Effector memory CD8-positive, alpha-beta T cell (primary cell): ENCODE data around the gene PPME1.

Source experiments
- ATAC-seq: fragments of 150-1000 bp; cut with Tn5 transposase; replicated peaks from 2 replicates; pipeline ENCODE4 v1.10.0; 2021; ENCODE audit warnings: mild to moderate bottlenecking, moderate library complexity
- DNase-seq, 3 experiments: peaks; one replicate each; pipeline ENCODE4 v3.0.0; 2021
- H3K27ac Mint-ChIP-seq, 2 donors: one replicate each; pipeline ENCODE4 v1.8.0; 2022; ENCODE audit warnings: mild to moderate bottlenecking in 2 of 2, mixed read lengths in 2 of 2, moderate library complexity in 2 of 2
- H3K27me3 Mint-ChIP-seq, 2 donors: one replicate each; pipeline ENCODE4 v1.8.0; 2022; ENCODE audit warnings: mixed read lengths in 2 of 2
- H3K36me3 Mint-ChIP-seq: one replicate; pipeline ENCODE4 v1.8.0; 2022; ENCODE audit warnings: mild to moderate bottlenecking, moderate library complexity, mixed read lengths; ENCODE audit not compliant: insufficient read depth
- H3K4me1 Mint-ChIP-seq, 2 donors: one replicate each; pipeline ENCODE4 v1.8.0; 2022; ENCODE audit warnings: low read depth in 2 of 2, mixed read lengths in 2 of 2
- H3K4me3 Mint-ChIP-seq, 2 donors: one replicate each; pipeline ENCODE4 v1.8.0; 2022; ENCODE audit warnings: mild to moderate bottlenecking in 2 of 2, mixed read lengths in 2 of 2, moderate library complexity in 2 of 2
- H3K9me3 Mint-ChIP-seq, 2 donors: one replicate each; pipeline ENCODE4 v1.8.0; 2022; ENCODE audit warnings: mixed read lengths in 2 of 2

Gene PPME1

DNA sequence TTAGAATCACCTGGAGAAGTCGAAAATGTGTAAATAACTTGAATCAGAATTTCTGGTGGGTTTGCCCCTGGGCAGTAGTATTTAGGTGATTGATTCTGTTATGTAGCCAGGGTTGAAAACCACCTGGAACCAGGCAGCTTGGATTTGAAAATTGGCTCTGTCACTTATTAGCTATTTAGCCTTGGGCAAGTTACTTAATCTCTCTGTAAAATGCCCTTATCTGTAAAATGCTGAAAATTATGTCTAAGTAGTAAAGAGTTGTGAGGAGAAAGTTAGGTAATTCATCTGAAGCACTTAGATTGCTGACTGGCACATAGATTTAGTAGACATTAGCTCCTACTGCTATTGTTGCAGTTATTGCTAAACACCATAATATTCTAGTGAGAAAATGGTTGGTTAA, 49.3 kb downstream of the PPME1 start:
- no peaks in the 10 kb centered on the region for H3K9me3 Mint-ChIP-seq
- H3K4me1 Mint-ChIP-seq = no peaks in the 10 kb centered on the region
- no peak overlapping the region for H3K4me3 Mint-ChIP-seq
- no peak for DNase-seq
- no peaks in the 10 kb centered on the region for H3K36me3 Mint-ChIP-seq
- no peak overlapping the region for H3K27ac Mint-ChIP-seq
- no peaks in the 10 kb centered on the region for H3K27me3 Mint-ChIP-seq
- ATAC-seq = no peak

DNA sequence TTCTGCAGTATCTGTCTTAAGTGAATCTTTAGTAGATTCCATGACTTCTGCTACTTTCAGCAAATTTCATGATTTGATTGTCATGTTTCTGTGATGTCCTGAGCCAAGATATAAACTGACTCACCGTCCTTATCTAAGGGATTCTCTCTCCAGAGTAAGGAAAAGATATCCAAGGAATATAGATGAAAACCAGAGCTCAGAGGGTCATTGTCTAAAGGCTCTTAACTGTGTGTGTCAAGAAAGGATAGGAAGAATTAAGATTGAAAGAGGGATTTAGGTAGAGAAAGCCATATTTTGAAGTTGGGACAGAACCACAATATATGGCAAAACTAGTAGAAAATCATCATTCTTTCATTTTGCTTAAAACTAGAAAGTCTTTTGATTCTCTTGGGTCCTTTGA, 50.7 kb downstream of the PPME1 start:
- H3K4me1 Mint-ChIP-seq = no peaks in the 10 kb centered on the region
- no peak overlapping the region for H3K4me3 Mint-ChIP-seq
- H3K27me3 Mint-ChIP-seq = no peaks in the 10 kb centered on the region
- H3K9me3 Mint-ChIP-seq = no peaks in the 10 kb centered on the region
- H3K36me3 Mint-ChIP-seq = peaks cover under 1% of the 10 kb centered on the region
- ATAC-seq (no peak), DNase-seq (no peak)
- H3K27ac Mint-ChIP-seq = no peak overlapping the region

DNA sequence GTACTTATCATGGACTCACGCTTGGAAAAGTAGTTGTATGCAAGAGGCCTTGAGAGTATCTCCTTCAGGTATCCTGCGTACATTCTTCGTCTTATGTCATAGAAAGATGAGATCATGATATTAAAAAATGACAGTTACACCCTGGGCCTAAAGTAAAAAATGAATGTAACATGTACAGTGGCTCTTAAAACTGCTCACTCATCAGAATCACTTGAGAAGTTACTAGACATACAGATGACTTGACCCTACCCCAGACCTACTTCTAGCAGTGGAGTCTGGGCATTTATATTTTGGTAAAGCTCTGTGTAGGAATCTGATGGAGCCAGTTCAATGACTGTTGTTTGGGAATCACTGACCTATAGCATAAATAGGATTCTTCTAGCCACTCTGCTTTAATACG, 54.5 kb downstream of the PPME1 start:
- no peak overlapping the region for H3K4me3 Mint-ChIP-seq
- H3K36me3 Mint-ChIP-seq = peaks cover 3% of the 10 kb centered on the region
- peak overlapping the region in 1 of 2 donors; percentile 23 for H3K27ac Mint-ChIP-seq
- H3K9me3 Mint-ChIP-seq = no peaks in the 10 kb centered on the region
- ATAC-seq (no peak), DNase-seq (no peak)
- H3K27me3 Mint-ChIP-seq = no peaks in the 10 kb centered on the region
- H3K4me1 Mint-ChIP-seq = no peaks in the 10 kb centered on the region

DNA sequence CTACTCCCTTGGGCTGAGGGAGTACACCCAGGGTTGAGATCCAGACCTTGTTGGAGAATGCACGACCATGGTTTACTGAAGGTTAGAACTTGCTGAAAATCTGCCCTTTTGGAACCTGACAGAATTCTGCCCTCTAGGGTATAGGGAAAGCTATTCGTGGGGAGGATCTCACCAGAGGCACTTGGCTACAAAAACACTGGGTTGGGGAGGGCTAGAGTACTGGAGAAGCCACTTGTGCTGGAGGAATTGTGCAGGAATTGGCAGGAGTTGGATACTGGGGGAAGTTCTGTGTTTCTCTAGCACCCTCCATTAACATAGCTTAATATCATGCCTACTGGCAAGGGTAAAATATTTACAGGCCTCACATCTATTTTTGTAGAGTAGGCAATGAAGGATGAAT, 55.8 kb downstream of the PPME1 start:
- Mint-ChIP-seq H3K27ac (peak overlapping the region in 1 of 2 donors; percentile 56), H3K4me3 (no peak overlapping the region)
- ATAC-seq = no peak

DNA sequence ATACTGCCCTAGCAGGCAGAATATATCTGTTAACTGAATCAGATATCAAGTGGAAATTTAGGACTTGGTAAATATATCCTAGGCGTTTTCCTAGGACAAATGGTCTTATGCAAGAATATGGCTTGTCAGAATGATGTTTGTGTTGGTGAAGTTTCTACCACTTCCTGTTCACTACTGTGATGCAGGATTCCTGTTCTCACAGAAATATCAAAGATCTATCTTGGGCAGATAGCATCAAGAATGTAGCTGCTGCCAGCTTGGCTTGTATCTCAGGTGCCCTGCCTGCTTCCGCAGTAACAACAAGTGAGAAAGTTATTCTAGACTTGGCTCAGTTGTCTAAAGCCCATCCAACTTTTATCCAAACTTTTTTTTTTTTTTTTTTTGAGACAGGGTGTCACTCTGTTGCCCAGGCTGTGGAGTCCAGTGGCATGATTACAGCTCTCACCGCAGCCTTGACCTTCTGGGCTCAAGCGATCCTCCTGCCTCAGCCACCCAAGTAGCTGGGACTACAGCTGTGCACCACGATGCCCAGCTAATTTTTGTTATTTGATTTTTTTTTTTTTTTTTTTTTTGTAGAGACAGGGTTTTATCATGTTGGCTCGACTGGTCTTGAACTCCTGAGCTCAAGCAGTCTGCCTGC, 61.3 kb downstream of the PPME1 start:
- Mint-ChIP-seq H3K4me1 (peaks cover 5 to 6% of the 10 kb centered on the region in 2 donors), H3K4me3 (no peak overlapping the region), H3K27ac (peak overlapping the region in 1 of 2 donors; percentile 3), H3K9me3 (no peaks in the 10 kb centered on the region), H3K27me3 (no peaks in the 10 kb centered on the region), H3K36me3 (peaks cover 12% of the 10 kb centered on the region)
- no peak for DNase-seq
- peak; percentile 67 for ATAC-seq

More for the DNA sequence above, 55.8 kb downstream of the PPME1 start:
- DNase-seq = no peak
- Mint-ChIP-seq H3K27me3 (no peaks in the 10 kb centered on the region), H3K4me1 (peaks cover under 1 to 2% of the 10 kb centered on the region in 2 donors), H3K9me3 (no peaks in the 10 kb centered on the region), H3K36me3 (peaks cover 6% of the 10 kb centered on the region)

DNA sequence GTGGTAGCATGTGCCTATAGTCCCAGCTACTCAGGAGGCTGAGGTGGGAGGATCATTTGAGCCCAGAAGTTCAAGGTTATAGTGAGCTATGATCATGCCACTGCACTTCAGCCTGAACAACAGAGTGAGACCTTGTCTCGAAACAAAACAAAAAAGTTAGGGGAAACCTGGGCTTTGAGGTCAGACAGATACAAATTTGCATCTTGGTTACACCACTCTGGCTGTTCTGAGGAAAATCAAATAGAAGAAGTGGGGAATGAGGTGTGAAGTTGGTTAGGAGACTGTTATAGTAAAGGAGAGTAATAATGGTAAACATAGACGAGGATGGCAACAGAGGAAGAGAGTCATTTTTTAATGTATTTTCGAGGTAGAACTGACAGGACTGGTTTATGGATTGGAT, 62.6 kb downstream of the PPME1 start:
- Mint-ChIP-seq H3K9me3 (no peaks in the 10 kb centered on the region), H3K36me3 (peaks cover 15% of the 10 kb centered on the region), H3K27ac (no peak overlapping the region), H3K27me3 (no peaks in the 10 kb centered on the region), H3K4me1 (peaks cover 5 to 6% of the 10 kb centered on the region in 2 donors), H3K4me3 (no peak overlapping the region)
- DNase-seq (no peak), ATAC-seq (no peak)

DNA sequence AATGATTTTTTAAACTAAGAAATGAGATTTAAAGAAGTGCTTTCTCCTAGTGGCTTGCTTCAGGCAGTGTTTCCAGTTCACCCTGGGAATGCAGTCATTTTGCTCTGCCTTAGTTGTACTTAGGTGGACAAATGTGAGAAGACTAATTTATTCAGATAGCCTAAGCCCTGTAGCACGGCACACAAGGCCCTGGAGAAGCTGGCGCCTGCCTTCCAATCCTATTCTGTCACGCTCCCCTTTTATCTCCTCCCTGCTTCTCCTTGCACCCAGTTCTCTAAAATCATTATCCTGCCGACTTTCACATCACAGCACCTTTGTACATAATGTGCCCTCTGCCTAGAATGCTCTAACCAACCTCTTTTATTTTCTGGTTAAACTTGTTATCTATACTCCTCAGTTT, 64.0 kb downstream of the PPME1 start:
- H3K27me3 Mint-ChIP-seq = no peaks in the 10 kb centered on the region
- no peak overlapping the region for H3K4me3 Mint-ChIP-seq
- no peak for ATAC-seq
- no peak for DNase-seq
- peaks cover 27% of the 10 kb centered on the region for H3K36me3 Mint-ChIP-seq
- H3K9me3 Mint-ChIP-seq = no peaks in the 10 kb centered on the region
- H3K27ac Mint-ChIP-seq = no peak overlapping the region
- H3K4me1 Mint-ChIP-seq = peaks cover 5 to 6% of the 10 kb centered on the region in 2 donors

DNA sequence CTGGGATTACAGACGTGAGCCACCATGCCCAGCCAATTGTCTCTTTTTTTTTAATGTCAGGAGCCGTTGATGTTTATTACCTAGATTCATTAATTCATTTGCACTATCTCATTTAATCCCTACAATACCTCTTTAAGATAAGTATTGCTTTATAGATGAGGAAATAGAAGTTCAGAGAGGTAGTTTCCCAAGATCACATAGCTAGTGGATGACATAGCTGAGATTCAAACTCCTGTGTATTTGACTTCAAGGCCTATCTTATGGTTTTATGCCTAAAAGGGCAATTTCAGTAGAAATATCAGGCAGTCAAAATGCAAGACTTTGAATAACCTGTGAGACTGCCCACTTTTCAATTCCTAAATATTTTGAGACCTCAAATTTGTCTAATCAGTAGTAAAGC, 66.5 kb downstream of the PPME1 start:
- Mint-ChIP-seq H3K27ac (no peak overlapping the region), H3K36me3 (peaks cover 27% of the 10 kb centered on the region), H3K4me3 (no peak overlapping the region), H3K9me3 (no peaks in the 10 kb centered on the region), H3K27me3 (no peaks in the 10 kb centered on the region), H3K4me1 (no peaks in the 10 kb centered on the region)
- ATAC-seq (no peak), DNase-seq (no peak)

DNA sequence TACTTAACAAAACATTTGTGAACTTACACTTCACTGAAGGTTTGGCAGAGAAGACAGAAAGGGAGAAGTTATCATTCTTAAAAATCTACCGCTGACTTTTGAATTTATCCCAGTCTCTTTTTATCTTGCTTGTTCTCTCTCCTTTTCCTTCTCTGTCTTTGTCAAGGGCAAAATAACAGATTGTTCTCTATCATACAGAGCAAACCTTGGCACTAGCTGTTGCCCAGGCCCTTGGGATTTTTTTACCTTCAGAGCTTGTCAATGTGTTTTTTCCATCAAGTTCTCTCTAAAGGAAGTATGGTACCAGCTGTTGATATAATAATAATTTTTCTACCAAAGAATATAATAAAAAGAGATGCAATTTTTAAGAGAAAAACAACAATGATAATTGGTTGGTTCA, 67.2 kb downstream of the PPME1 start:
- Mint-ChIP-seq H3K9me3 (no peaks in the 10 kb centered on the region), H3K27me3 (no peaks in the 10 kb centered on the region), H3K4me1 (no peaks in the 10 kb centered on the region), H3K27ac (no peak overlapping the region), H3K36me3 (peaks cover 27% of the 10 kb centered on the region), H3K4me3 (no peak overlapping the region)
- DNase-seq = no peak
- no peak for ATAC-seq

DNA sequence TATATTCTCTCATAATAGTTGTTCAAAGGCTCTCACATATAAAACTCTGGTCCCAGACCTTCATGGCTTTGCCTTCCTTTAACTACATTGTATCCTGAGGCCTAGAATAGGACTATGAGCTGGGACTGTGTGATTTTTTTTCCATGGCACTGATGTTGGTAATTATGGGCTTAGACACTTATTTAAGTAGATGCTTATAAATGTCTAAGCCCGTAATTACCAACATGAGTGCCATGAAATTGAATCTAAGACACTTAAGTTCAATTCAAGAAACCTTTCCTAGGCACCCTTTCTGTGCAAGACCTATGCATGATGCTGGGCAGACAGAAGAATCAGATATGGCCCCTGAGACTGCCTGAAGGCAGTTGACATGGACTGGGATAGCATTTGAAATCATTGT, 77.4 kb downstream of the PPME1 start:
- Mint-ChIP-seq H3K9me3 (no peaks in the 10 kb centered on the region), H3K27ac (no peak overlapping the region), H3K4me3 (no peak overlapping the region), H3K27me3 (no peaks in the 10 kb centered on the region), H3K4me1 (no peaks in the 10 kb centered on the region), H3K36me3 (peaks cover 22% of the 10 kb centered on the region)
- ATAC-seq (no peak), DNase-seq (no peak)

DNA sequence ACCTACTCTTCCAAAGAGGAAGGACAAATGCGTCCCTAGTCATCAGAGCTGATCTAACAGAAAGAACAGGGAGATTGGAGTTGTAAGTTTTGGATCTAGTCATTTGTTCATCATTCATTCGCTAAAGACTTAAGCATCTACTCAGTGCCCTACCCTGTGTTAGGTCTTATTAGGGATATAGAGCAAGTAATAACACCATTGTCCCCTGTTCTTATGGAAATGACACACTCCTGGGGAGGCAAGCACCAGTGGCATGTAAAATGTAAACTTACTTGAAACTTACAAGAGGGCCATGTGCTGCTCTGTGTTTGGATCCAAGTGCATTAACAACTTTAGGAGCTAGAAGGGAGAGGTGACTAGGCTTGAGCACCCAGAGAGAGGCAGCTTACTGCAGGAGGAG, 78.4 kb downstream of the PPME1 start:
- Mint-ChIP-seq H3K27me3 (no peaks in the 10 kb centered on the region), H3K4me3 (no peak overlapping the region), H3K9me3 (no peaks in the 10 kb centered on the region), H3K36me3 (peaks cover 26% of the 10 kb centered on the region), H3K27ac (no peak overlapping the region), H3K4me1 (no peaks in the 10 kb centered on the region)
- ATAC-seq (no peak), DNase-seq (no peak)

DNA sequence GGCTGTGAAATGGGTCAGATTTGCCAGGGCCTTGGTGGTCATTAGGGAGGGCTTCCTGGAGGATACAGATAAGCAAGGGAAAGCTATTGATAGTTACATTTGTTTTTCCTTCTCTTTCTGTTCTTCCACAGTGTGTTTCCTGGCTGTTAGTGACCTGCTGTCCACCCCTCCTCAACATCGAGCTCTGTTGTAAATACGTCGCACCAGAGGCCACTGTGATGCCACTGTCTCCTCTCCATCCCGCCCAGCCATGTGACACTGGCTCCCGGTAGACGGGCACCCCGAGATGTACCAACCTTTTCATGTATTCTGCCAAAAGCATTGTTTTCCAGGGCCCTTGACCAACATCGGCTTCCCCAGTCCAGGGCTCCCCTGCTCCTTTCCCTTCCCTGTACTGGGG, 82.3 kb downstream of the PPME1 start:
- Mint-ChIP-seq H3K36me3 (peaks cover 11% of the 10 kb centered on the region), H3K4me1 (peaks cover 0 to 4% of the 10 kb centered on the region in 2 donors), H3K4me3 (no peak overlapping the region), H3K9me3 (no peaks in the 10 kb centered on the region), H3K27ac (no peak overlapping the region), H3K27me3 (no peaks in the 10 kb centered on the region)
- ATAC-seq (no peak), DNase-seq (no peak)

DNA sequence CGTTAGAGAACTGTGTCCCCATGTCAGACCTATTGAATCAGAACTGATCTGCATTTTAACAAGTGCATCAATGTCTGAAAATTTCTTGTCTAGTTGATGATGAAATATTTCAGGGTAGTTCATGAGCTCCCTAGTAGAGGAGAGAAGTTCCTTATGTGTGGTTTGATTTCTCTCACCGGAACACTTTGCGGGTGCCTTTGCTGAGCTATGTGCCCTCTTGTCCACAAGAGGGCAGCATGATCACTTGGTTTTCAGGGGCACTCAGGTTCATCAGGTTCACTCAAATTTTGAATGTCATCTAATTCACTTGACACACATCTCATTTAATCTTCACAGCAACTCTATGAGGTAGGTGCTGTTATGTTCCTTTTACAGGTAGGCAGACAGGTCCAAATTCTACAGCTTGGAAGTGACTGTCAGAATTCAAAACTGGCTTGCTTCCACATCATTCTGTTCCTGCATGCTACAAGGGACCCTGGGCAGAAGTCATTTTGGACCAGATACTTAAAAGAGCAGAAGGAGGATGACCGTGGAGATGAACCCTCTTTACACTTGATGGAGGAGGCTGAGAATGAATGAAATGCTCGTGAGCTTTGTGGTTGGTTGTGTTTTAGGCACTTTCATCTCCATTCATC, 84.8 kb downstream of the PPME1 start:
- ATAC-seq (peak; percentile 70), DNase-seq (peak; percentile 29 to 54 (median 43))
- Mint-ChIP-seq H3K4me1 (peaks cover 0 to 4% of the 10 kb centered on the region in 2 donors), H3K4me3 (no peak overlapping the region), H3K36me3 (peaks cover 11% of the 10 kb centered on the region), H3K27me3 (peaks cover under 1 to 4% of the 10 kb centered on the region in 2 donors), H3K9me3 (no peaks in the 10 kb centered on the region), H3K27ac (no peak overlapping the region)

DNA sequence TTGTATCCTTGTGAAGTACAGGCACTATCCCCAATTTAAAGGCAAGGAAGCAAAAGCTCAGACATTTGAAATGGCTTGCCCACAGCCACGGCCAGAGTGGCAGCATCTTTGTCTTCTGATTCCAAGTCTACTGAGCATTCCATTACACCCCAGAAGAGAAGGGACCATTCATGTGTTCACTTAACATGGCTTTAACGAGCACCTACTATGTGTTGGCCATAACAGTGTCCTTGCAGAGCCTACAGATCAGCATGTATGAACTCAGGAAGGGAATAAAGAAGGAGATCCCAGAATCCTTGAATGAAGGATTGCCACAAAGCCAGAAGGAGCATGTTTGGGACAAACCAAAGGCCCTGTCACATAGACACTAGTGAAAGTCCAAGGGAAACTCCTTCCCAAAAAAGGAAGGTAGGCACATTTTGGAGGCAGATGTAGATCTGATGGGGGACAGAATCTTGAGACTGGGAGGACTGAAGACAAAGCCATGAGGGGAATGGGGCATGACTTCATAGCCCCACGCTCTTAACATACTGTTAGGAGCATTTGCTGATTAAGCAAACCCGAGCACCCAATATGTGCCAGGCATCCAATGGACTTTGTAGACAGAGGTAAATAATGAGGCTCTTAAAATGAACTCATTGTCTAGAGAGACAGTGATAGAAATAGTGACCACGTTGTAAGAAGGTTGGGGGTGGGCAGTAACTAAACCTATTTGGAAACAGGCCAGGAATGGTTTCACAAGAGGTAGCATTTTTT, 85.5 kb downstream of the PPME1 start:
- peaks cover 8% of the 10 kb centered on the region for H3K36me3 Mint-ChIP-seq
- H3K4me3 Mint-ChIP-seq = no peak overlapping the region
- peaks cover 0 to 4% of the 10 kb centered on the region in 2 donors for H3K4me1 Mint-ChIP-seq
- H3K9me3 Mint-ChIP-seq = no peaks in the 10 kb centered on the region
- DNase-seq (no peak), ATAC-seq (no peak)
- peaks cover 6 to 11% of the 10 kb centered on the region in 2 donors for H3K27me3 Mint-ChIP-seq
- H3K27ac Mint-ChIP-seq = no peak overlapping the region
